MV-4-11 (cell line): Measurements from ENCODE around the gene PLCH1.

Experiments used
- DNase-seq: peaks from one replicate; lab custom pipeline; 2025; lab: John Stamatoyannopoulos, UW

Gene PLCH1

DNA sequence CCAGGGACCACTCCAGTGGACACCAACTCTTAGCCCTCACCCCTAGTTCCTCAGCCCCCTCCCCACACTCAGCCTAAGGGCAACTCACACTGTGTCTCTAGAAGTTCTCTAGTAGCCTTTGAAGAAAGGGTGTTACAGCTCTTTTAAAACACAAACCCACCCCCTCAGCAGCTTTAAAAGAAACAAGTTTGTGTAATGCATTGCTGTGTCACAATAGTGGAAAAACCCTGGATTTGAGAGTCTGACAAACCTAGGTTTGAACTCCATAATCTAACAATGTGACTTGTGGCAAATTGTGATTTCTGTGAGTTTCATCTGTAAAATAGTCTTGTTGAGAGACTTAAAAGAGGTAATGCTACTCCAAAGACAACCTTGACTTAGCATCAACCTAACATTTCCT is 54.0 kb downstream of the PLCH1 start:
- DNase-seq = no peak

DNA sequence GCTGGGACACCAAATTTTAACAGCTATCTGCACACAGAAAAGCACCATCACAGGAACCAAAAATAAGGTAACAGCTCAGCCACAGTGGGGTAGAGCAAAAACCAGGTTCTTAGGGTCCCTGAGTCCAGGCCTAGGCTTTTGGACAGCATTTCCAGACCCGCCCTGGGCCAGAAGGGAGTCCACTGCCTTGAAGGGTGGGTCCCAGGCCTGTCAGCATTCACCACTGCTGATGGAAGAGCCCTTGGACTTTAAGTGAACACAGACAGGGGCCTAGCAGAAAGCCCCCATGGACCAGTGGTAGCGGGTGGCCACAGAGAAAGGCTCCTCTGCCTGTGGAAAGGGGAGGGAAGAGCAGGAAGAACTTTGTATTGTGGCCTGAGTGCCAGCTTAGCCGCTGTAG is 56.4 kb downstream of the PLCH1 start:
- DNase-seq = no peak

DNA sequence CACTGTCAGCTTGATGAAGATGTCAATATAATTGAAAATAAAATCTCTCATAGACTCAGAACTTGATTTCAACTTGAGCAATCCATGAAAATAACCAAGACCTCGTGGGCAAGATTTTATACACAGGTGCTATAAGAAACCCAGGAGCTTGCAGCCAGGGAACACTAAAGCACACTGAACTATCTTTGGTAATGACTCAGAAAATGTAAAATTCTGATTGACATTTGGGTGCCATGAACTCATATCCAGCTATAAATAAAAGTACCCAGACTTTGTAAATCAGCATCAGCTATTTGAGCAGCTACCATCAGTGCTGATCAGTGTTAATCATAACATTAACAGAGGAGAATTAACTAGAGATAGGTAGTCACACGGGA is 61.5 kb downstream of the PLCH1 start:
- no peak for DNase-seq

DNA sequence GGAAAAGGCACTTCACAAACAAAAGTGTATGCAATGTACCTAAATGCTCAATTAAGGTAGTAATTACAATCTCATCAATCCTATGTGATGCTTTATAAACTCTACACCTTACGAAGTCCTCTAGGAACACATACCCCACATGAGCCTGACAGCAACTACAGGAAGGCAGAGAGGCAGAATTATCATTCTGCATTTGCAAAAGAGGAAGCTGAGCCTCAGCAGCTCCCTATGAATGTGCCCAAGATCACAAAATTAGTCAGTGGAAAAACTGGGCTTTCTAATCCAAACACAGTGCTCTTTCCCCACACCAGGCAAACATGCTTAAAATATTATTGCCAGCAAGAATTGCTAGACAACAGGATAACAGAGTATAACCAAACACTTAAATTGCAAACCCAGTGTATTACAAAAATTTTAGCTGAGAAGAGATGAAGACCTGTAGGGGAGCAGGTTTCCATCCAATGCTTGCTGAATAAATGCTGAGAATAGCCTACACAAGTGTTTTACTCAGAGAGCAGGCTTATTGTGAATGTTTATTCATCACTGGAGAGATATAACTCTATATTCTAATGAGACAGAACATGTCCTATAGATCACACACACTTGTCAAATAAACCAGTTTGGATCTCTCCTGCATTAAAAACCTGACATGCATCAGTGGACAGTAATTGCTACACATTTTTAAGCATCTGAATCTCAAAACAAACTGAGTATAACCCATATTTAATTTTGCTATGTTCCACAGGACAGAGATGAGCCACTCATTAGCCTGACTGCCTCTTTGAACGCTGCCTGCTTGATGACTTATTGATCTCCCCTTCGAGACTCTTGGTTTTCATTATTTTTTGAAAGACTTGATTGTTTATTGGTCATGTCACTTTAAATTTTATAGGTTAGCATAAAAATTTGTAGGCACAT is 62.2 kb downstream of the PLCH1 start:
- no peak for DNase-seq

DNA sequence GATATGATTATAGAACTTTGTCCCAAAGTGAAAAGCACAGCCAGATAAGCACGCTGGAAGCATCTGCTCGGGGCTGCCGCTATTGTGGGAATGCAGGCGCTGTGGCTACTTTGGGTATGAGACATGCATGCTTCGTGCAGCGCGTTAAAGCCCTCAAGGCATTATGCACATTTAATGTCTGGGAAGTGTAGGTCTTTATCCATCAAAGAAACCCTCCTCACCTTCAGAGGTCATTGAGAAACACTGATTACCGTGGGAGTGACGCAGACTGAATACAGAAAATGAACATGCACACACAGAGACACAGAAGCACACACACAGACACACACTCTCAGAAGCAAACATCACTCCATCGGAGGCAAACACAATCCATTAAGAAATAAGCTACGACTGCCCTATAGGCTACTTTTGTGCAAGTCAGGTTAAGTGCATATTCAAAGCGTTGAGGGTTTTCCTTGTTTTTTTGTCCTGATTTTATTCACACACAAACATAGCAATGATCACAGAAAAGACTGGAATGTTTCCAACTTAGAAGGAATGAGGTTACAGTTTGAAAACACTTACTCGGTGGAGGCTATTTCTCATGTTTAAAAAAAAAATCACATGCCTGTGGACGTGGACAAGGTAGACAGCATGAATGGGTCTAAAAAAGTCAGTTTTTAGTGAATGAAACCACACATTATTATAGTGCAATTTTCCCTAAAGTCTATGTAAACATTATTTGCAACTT is 68.5 kb downstream of the PLCH1 start:
- DNase-seq = no peak

DNA sequence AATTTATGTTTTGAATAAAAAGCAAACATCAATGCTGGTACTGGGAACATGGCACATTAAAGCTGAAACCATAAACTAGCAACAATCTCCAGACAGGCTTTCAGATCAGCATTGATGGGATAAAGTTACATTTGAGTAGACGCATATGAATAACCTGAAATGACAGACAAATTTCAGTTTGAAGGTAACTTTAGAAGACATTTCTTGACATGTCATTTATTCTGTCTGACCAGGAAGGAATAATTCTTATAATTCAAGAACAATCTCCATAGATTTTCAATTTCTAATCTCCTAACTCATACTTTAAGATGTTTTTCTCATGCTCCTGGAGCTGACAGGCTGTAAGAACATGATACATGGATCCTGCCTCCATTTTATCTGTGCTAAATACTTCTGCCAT is 69.8 kb downstream of the PLCH1 start:
- no peak for DNase-seq

DNA sequence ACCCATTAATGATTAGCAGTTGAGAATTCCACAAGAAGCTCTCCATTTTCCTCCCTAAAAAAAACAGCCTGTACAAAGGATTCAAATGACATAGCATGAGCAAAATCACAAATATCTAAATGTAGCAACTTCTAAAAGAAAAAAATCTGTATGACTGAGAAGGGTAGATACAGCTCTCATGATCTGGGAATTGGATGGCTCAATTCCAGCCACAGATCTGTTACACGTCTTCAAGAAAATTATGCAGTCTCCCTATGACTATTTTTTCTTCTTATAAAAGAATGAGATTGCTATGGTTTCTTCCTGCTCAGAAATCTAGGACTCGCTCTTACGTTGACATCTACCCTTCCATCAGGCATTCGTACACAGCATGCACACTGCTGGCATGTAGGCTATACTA is 71.5 kb downstream of the PLCH1 start:
- no peak for DNase-seq

DNA sequence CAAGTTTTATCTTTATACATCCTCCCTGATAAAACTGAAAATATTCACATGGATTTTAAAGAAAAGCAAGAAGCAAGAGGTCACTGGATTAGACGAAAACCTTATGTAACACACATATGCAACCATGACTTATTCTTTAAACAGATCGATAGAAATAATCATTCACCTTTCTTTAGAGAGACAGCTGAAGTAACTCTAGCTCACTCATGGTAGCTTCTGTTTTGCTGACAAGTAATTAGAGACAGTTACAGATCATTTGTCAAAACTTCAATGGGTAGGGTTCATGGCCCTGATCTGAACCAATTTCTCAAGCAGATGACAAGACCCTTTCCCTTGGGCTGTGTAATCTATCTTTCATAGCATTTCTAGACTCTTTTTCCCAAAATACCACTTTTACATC is 74.5 kb downstream of the PLCH1 start:
- no peak for DNase-seq

DNA sequence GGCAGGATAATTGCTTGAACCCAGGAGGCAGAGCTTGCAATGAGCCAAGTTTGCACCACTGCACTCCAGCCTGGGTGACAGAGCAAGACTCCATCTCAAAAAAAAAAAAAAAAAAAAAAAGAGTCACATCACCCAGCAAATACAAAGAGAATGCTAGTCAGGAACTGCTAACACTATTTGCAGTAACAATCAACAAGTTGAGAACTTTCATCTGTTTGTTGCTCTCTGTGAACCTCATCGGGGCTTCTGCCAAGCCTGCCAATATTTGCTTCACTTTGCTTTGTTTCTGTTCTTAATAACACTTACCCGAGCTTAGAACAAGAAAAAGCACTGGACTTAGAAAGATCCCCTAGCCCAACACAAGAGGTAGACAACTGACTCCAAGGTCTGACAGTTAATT is 76.9 kb downstream of the PLCH1 start:
- no peak for DNase-seq

DNA sequence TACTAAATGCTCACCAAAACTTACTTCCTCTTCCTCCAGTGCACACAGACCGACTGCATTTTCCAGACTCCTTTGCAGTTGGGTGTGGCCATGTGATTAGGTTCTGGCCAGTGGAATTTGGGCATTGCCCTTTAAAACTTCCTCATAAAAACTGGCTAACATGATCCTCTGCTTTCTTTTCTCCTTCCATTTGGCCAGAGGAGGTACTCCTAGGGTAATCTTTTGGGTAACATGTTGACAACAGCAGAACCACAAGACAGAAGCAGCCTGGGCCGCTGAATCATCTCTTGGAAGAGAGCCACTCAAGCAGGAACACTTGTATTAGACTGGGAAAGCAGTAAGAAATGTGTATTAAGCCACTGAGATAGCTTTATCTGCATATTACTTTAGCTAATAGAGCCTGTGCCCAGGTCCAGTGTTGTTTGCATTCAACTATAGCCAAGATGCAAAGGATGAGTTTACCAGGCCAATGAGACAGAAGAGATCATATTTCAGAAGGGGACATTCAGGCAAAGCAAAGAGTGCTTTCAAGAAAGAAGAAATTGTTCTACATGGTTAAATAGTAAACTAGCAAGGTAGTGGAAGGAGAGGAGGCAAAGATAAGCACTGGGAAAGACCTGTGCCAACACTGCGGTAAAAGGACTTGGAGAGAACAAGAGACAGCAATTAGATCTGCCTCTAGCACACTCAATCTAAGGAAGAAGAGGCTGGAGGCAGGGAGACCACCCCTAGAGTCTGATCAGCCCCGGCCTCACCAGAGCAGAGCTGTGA is 79.8 kb downstream of the PLCH1 start:
- peak; percentile 77 for DNase-seq

DNA sequence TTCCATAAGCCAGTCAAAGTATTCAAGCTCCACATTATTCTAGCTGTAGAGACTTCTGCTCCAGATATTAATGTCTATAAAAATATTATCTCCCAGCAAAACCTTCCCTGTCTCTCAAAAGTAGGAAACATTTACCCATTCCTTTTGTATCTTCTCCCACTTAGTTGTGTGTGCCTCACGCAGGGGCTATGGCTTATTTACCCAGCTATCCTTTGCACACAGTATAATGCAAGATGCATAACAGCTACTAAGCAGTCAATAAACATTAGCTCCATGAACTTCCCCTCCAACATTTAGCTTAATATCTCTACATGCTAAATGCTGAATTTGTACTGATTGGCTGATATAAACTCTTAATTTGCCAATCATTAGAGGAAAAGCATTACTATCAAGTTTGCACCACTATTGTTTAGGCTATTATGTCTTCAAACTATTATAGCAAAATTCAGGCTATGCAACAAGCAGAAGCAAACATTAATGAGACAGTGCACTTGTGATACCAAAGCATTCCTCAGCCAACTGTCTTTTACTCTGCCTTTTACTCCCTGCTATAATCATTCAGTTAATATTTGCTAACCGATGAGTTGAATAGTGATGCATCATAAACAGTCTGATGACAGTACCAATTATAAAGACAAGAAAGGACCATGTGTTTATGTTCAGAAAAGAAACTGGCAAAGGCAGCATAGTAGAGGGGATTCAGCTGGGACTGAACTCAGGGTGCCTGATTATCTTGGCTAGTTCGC is 81.2 kb downstream of the PLCH1 start:
- no peak for DNase-seq

DNA sequence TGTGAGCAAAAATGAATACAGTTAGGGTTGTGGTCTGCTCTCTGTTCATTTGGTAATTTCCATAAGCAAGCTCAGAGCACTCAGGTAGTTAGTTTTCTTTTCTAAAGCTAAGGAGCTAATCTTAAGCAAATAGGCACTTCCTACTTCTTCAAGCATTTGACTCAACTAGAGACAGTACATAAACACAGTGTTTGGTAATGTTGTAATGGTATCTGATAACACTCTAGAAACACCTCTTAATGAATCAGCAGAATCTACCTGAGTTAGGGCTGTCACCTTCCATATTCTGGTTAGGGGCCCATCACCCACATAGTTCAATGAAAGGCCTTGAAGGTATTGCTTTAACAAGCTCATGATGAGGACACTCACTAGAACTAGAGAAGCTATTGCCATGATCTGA is 83.1 kb downstream of the PLCH1 start:
- DNase-seq = no peak

DNA sequence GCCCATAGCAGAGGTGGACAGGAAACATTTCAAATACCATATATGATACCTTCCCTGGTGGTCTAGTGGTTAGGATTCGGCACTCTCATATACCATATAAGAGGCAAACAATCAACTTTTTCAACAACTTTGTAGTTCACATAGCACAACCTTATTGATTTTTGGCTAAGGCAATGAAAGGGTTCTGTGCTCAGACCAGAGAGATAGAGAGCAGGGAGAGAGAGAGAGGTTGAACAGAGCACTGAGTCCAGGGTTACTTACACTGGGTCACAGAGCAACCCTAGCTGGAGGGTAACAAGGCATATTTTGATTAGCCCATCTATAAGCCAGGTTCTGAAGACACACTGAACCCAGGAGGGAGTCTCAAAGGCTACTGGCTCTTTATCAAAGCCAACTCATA is 83.8 kb downstream of the PLCH1 start:
- no peak for DNase-seq

DNA sequence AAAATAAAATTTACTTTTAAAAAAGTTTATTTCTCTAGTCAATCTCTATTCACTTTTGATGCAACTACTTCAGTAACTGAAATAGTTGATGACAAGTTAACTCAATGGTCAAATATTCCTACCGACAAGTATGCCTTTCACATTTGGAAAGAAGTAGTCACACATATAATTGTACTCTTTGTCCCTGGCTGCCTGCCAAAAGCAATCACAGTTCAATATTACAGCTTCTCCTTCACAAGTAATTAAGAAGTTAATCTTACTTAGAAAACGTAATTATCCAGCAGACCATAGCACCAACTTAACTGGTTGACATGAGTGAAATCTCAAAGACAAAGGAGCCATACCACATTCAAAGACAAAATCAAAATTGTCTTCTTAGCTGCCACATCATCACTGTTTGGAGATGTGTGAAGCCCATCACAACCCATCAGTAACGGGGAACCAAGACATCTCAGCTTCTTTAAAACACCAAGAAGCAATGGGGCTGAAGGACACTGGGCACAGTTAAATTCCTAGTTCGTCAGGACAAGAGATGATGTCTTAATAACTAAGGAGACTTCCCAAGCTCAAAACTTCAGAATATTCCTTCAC is 86.1 kb downstream of the PLCH1 start:
- DNase-seq = no peak

DNA sequence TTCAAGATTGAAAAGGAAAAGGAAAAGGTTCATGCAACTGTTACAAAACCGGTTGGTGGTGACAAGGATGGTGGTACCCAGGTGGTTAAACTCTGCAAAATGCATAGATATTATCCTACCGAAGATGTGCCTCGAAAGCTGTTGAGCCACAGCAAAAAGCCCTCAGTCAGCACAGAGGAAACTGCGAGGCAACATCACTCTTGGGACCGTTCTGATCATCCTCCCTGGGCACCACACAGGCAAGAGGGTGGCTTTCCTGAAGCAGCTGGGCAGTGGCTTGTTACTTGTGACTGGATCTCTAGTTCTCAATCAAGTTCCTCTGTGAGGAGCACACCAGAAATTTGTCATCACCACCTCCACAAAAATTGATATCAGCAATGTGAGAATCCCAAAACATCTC is 86.9 kb downstream of the PLCH1 start:
- no peak for DNase-seq

DNA sequence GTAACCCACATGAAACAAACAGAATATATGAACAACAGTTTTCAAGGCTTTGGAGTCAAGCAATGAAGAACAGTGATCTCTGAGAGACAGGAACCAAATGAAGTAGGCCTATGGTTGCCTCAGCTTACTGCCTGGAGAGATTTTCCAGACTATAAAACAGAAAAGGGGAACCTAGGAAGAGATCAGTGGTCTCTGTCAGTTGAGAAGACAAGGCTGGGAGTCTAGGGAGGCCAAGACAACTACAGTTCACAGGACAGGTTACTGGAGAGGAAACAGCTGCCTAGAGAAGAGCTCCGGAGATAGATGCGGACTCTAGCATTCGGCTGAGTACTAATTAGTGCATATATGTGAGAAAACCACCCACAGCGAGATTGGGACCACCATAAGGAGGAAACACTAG is 87.7 kb downstream of the PLCH1 start:
- no peak for DNase-seq

DNA sequence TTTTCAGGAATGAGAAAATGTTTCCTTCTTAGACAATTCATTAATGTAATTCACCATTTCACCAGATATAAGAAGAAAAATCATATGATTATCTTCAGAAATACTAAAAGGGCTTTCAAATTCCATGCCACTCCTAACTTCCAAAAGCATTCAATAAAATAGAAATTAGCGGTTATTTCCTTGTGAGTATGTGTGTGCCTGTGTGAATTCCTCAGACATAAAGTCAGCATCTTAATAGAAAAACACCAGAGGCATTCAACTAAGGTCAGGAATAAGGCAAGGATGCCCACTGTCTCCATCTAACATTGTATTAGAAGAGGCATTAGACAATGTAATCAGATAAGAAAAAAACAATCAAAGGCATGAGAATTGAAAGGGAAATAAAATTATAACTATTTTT is 88.4 kb downstream of the PLCH1 start:
- no peak for DNase-seq

DNA sequence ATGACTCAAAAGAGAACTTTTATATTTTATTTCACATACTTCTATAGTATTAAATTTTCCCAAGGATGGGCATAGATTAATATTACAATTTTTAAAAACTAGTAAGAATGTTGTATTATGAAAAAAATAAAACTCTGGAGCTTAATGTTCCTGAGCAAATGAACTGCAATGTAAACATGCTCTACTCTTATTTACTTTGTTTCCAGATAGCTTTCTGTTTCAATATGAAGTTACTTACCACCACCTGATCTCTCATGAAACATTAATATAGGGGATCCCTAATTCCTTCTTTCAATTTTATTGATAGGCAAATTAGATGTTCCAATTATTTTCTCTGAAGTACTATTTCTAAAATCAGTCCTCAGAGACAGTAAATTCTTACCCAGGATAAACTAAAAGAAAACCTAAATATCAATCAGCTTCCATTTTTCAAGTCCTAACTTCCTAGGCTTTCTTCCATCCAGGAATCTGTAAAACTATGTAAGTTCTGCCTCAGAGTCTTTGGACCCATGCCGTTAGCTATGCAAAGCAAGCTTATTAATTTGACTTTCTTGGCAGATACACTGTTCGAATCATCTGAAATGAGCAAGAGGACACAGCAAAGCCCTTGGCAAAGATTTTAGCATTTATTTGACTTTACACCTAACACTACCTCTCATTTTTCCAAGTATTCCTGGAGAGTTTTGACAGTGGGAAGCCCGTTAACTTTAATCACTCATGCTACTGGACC is 93.2 kb downstream of the PLCH1 start:
- no peak for DNase-seq

DNA sequence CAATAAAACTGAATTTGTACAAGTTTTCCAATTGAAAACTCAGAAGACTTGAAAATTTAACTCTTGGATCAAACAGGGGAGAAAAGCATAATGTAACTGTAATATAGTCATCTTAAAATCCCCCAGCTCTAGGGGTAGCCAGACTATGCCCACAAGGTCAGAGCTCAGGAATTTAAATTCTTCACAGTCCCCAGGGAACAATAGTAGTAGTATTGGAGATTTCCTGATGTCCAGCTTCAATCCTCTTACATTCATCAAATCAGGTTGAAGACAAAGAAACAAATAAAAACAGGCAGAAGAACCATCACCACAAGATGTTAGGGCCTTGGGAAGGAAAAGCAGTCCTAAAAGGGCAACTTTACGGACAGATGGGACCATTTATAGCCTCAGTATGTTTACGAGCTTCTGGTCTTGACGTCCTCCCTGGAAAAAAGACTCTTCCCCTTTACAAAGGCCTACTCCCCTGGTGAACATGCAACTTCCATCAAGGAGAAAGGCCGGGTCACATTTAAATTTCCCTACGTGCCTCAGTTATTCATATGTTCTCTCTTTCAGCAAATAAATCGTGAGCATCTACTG is 96.8 kb downstream of the PLCH1 start:
- no peak for DNase-seq

DNA sequence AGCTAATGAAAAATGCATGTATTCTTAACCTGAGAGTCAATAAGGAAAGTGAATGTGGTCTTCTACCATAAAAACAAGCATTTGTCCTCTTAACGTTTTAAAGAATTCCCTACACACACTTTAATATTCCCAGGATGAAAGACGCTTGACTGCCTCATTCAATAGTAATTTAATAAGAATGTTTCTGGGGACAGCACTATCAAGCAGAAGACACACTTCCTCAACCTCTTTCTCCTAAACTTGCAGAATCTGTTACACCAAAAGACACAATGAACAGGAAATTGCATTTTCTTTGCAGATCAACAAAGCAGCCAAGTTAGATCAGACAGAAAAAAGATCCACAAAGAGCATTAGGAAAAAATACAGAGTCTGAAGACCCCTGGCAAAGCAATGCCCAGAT is 97.7 kb downstream of the PLCH1 start:
- no peak for DNase-seq

DNA sequence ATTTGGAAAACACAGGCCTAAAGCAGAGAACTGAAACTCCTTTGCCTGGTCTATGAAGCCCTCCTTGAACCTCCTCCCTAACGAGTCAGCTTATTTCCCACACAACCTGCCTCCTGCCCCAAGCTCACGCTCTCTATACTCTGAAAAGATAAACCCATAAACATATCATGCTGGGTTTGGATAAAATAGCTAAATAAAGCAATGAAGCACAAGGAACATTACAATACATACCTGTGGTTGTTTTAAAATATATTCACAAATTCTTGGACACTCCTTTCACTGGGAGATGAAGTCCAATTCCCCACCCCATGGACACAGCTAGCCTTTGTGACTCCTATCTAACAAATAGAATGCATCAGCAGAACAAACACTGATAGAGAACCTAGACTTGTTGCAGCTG is 98.2 kb downstream of the PLCH1 start:
- DNase-seq = peak; percentile 5
